Tracheal epithelial cell (primary cell): ENCODE data around the gene AQP12B. TPM values are rescaled to one million over a fixed set of nuclear protein-coding genes. Genes with fewer than 3 reads are reported as not detected.

Source experiments
- total RNA-seq: library from RNA; depleted of rRNA; stranded (reverse); fragments of >200 nt; gene quantifications from 2 replicates; pipeline ENCODE4 v1.2.1, GENCODE V29; 2014

The AQP12B gene
- not detected in 2 replicates for total RNA-seq

GRCh38 chr2:240682431-240683224 lies at the start of gene AQP12B:
AQP12B (minus strand) TSS chr2:240682885; CDS start chr2:240682837, 48 bp downstream.

DNA sequence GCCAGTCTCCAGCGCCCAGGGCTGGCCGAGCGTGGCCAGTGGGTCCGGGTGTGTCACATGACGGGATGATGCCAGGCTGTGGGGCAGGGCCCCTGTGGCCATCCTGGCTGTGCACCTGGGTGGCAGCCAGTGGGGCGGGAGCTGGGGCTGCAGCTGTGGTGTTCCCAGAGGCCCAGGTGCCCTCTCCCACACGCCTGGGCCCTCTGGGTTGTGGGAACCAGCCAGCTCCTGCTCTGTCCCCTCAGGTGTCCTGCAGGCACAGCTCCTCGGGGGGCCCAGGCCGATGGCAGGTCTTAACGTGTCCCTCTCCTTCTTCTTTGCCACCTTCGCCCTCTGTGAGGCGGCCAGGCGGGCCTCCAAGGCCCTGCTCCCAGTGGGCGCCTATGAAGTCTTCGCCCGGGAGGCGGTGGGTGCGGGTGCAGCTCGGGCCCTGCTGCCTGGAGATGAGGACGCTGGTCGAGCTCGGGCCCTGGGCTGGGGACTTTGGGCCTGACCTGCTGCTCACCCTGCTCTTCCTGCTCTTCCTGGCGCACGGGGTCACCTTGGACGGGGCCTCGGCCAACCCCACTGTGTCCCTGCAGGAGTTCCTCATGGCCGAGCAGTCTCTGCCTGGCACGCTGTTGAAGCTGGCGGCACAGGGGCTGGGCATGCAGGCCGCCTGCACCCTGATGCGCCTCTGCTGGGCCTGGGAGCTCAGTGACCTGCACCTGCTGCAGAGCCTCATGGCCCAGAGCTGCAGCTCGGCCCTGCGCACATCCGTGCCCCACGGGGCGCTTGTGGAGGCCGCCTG lies 9.1 kb upstream of the AQP12B start, which contains the start of gene AQP12A:
Gene AQP12A (plus strand): TSS at position 236 of the 790 bp plus-strand sequence. CDS start 48 bp downstream, at position 284.

Other genes with a start within 250 kb of the AQP12B start
- 130 and 172 TPM in 2 replicates for gene GPC1, start 247.2 kb downstream of the AQP12B start, total RNA-seq
- 3.6 and 12.8 TPM in 2 replicates for gene ANKMY1, start 124.9 kb downstream of the AQP12B start, total RNA-seq
- 3.1 and 4.5 TPM in 2 replicates for gene DUSP28, start 122.5 kb downstream of the AQP12B start, total RNA-seq
- 27.0 and 28.1 TPM in 2 replicates for gene RNPEPL1, start 114.4 kb downstream of the AQP12B start, total RNA-seq
- gene CAPN10, start 96.2 kb downstream of the AQP12B start, total RNA-seq: 19.4 and 21.9 TPM in 2 replicates
- 0.24 and 0.85 TPM in 2 replicates for gene GPR35, start 57.4 kb downstream of the AQP12B start, total RNA-seq
- gene AQP12A, start 9.0 kb upstream of the AQP12B start, total RNA-seq: not detected in 2 replicates
- 0.72 TPM in 1 of 2 replicates, not detected in the other for gene KIF1A, start 137.3 kb upstream of the AQP12B start, total RNA-seq
- gene AGXT, start 185.9 kb upstream of the AQP12B start, total RNA-seq: not detected in 2 replicates
- 0.85 and 3.4 TPM in 2 replicates for gene MAB21L4, start 213.3 kb upstream of the AQP12B start, total RNA-seq
- not detected in 2 replicates for gene CROCC2, start 223.5 kb upstream of the AQP12B start, total RNA-seq